Small intestine (tissue), 7 donors: ENCODE measurements around the gene SFI1. TPM values are rescaled to one million over a fixed set of nuclear protein-coding genes. Genes with fewer than 3 reads are reported as not detected.
"Not testable (repeated sequence)": the region's sequence is repeated elsewhere in the genome, so short reads cannot be mapped to it uniquely, and the experiment has no call there.

ENCODE experiments used
- DNase-seq, 2 donors: peaks; one replicate each; pipeline versions ENCODE4 v3.0.0 to v3.0.0-alpha.2; 2013
- FAIRE-seq: peaks from 2 replicates; lab custom pipeline; 2012; peaks lifted over from hg19 to GRCh38; lab: Jason Lieb, UNC
- H3K27ac ChIP-seq, 3 donors: one replicate each; pipeline ENCODE4 v1.5.1; 2013; ENCODE audit warnings: low read length in 2 of 3, mild to moderate bottlenecking in 2 of 3, control low read depth in 1 of 3, inconsistent platforms in 1 of 3, low read depth in 1 of 3, moderate library complexity in 1 of 3
- H3K27me3 ChIP-seq, 3 donors: one replicate each; pipeline ENCODE4 v1.6.1; 2013; ENCODE audit warnings: low read length in 3 of 3, inconsistent platforms in 1 of 3; ENCODE audit not compliant: control insufficient read depth in 3 of 3, insufficient read depth in 3 of 3
- H3K36me3 ChIP-seq, 3 donors: one replicate each; pipeline ENCODE4 v1.6.1; 2013; ENCODE audit warnings: low read length in 3 of 3, inconsistent platforms in 1 of 3, low read depth in 1 of 3, mild to moderate bottlenecking in 1 of 3, moderate library complexity in 1 of 3; ENCODE audit not compliant: control insufficient read depth in 3 of 3, insufficient read depth in 2 of 3
- H3K4me1 ChIP-seq, 3 donors: one replicate each; pipeline ENCODE4 v1.6.1; 2013; ENCODE audit warnings: low read length in 2 of 3, inconsistent platforms in 1 of 3, low read depth in 1 of 3, mild to moderate bottlenecking in 1 of 3, moderate library complexity in 1 of 3; ENCODE audit not compliant: control insufficient read depth in 3 of 3, insufficient read depth in 2 of 3
- H3K4me3 ChIP-seq, 3 donors: one replicate each; pipeline ENCODE4 v1.5.1; 2013; ENCODE audit warnings: low read length in 3 of 3, control low read depth in 1 of 3, inconsistent platforms in 1 of 3, low read depth in 1 of 3, mild to moderate bottlenecking in 1 of 3, moderate library complexity in 1 of 3
- H3K9me3 ChIP-seq, 2 donors: one replicate each; pipeline ENCODE4 v1.6.1; 2013; ENCODE audit warnings: low read depth in 1 of 2, low read length in 1 of 2; ENCODE audit not compliant: control insufficient read depth in 2 of 2, insufficient read depth in 1 of 2
- WGBS, 3 donors: extraction: QIAGEN DNeasy Blood & Tissue Kit; methylation state at CpG; one replicate each; pipeline ENCODE4 v1.1.7; 2013; 5-methylcytosine and 5-hydroxymethylcytosine counted together
- polyA plus RNA-seq, 4 donors: library from polyadenylated mRNA; stranded (reverse) in 3 of 4; unstranded in 1 of 4; fragments of 200-250 nt in 3 of 4; fragments of 120-200 nt in 1 of 4; gene quantifications; one replicate each; pipeline versions ENCODE4 v1.2.1 to v1.2.3, GENCODE V29; 2013
- donor health status: healthy with polysubstance abuse.
- donor health status: control.
- donor health status: control.
- donor health status: Bipolar disorder and iron deficiency.
- donor health status: healthy.

SFI1 gene
- polyA plus RNA-seq, 4 donors = 21.5 to 174 (median 97.6) TPM

- Histone ChIP-seq H3K4me1 (no peaks in the 10 kb centered on the region), H3K4me3 (no peak overlapping the region), H3K27me3 (no peaks in the 10 kb centered on the region), H3K9me3 (no peaks in the 10 kb centered on the region), H3K36me3 (peaks cover 0 to 19% (median 0%) of the 10 kb centered on the region in 3 donors), H3K27ac (no peak overlapping the region)
- FAIRE-seq (no peak), DNase-seq (no peak)
- WGBS, 3 donors = 87 to 94% (median 92%) methylated on average over 6 of the region's 6 CpGs
Observed at GRCh38 chr22:31509061-31509762, 12.9 kb downstream of the SFI1 start.

- H3K36me3 ChIP-seq = peaks cover 0 to 4% (median 0%) of the 10 kb centered on the region in 3 donors
- FAIRE-seq (no peak), DNase-seq (no peak)
- no peak overlapping the region for H3K27ac ChIP-seq
- H3K4me3 ChIP-seq = no peak overlapping the region
- no peaks in the 10 kb centered on the region for H3K9me3 ChIP-seq
- no peaks in the 10 kb centered on the region for H3K4me1 ChIP-seq
- no peaks in the 10 kb centered on the region for H3K27me3 ChIP-seq
- 21 to 56% (median 38%) methylated on average over 4 of the region's 4 CpGs for WGBS, 3 donors
Observed at GRCh38 chr22:31520051-31520450, 23.7 kb downstream of the SFI1 start.

- H3K27me3 ChIP-seq, H3K4me3 ChIP-seq, FAIRE-seq, DNase-seq, H3K36me3 ChIP-seq, H3K9me3 ChIP-seq, H3K4me1 ChIP-seq, H3K27ac ChIP-seq: not testable (repeated sequence)
- WGBS, 3 donors = 88 to 91% (median 90%) methylated on average over 5 of the region's 5 CpGs
Observed at GRCh38 chr22:31524132-31524531, 27.8 kb downstream of the SFI1 start.

GRCh38 chr22:31526270-31526669, 29.9 kb downstream of the SFI1 start:
- H3K4me3 ChIP-seq = no peak overlapping the region
- H3K4me1 ChIP-seq = no peaks in the 10 kb centered on the region
- FAIRE-seq = no peak
- no peaks in the 10 kb centered on the region for H3K27me3 ChIP-seq
- H3K36me3 ChIP-seq = peaks cover 0 to 10% (median 0%) of the 10 kb centered on the region in 3 donors
- 85 to 94% (median 88%) methylated on average over 7 of the region's 7 CpGs for WGBS, 3 donors
- H3K9me3 ChIP-seq = no peaks in the 10 kb centered on the region
- no peak overlapping the region for H3K27ac ChIP-seq
- no peak for DNase-seq

- Histone ChIP-seq H3K27ac (peak overlapping the region in 1 of 3 donors; percentile 8), H3K9me3 (no peaks in the 10 kb centered on the region), H3K4me1 (no peaks in the 10 kb centered on the region), H3K36me3 (peaks cover 0 to 14% (median 0%) of the 10 kb centered on the region in 3 donors), H3K27me3 (no peaks in the 10 kb centered on the region), H3K4me3 (no peak overlapping the region)
- 74 to 94% (median 91%) methylated on average over 3 of the region's 3 CpGs for WGBS, 3 donors
- FAIRE-seq (no peak), DNase-seq (no peak)
Observed at GRCh38 chr22:31530823-31531195, 34.5 kb downstream of the SFI1 start.

- FAIRE-seq (no peak), DNase-seq (no peak)
- Histone ChIP-seq H3K27me3 (no peaks in the 10 kb centered on the region), H3K4me3 (no peak overlapping the region), H3K9me3 (no peaks in the 10 kb centered on the region), H3K27ac (no peak overlapping the region), H3K36me3 (peaks cover 0 to 14% (median 0%) of the 10 kb centered on the region in 3 donors), H3K4me1 (no peaks in the 10 kb centered on the region)
- WGBS, 3 donors = 81 to 82% (median 82%) methylated on average over 1 of the region's 1 CpG
Observed at GRCh38 chr22:31532060-31532459, 35.7 kb downstream of the SFI1 start.

GRCh38 chr22:31533374-31533773, 37.0 kb downstream of the SFI1 start:
- Histone ChIP-seq H3K27me3 (no peaks in the 10 kb centered on the region), H3K4me1 (no peaks in the 10 kb centered on the region), H3K4me3 (no peak overlapping the region), H3K36me3 (peaks cover 0 to 14% (median 0%) of the 10 kb centered on the region in 3 donors), H3K9me3 (no peaks in the 10 kb centered on the region), H3K27ac (no peak overlapping the region)
- DNase-seq (no peak), FAIRE-seq (no peak)
- WGBS, 3 donors = 75 to 92% (median 82%) methylated on average over 5 of the region's 5 CpGs

GRCh38 chr22:31537019-31537535, 40.7 kb downstream of the SFI1 start:
- DNase-seq = peak in 1 of 2 donors; percentile 17
- 76 to 78% (median 76%) methylated on average over 8 of the region's 8 CpGs for WGBS, 3 donors

More at GRCh38 chr22:31537019-31537535, 40.7 kb downstream of the SFI1 start:
- H3K4me1 ChIP-seq = no peaks in the 10 kb centered on the region
- H3K36me3 ChIP-seq = peaks cover 0 to 8% (median 0%) of the 10 kb centered on the region in 3 donors
- H3K9me3 ChIP-seq = no peaks in the 10 kb centered on the region
- no peaks in the 10 kb centered on the region for H3K27me3 ChIP-seq
- no peak for FAIRE-seq
- H3K4me3 ChIP-seq = no peak overlapping the region
- H3K27ac ChIP-seq = no peak overlapping the region
